CD1c-positive myeloid dendritic cell (primary cell): ENCODE measurements around the gene GPR107.
"Not testable (repeated sequence)": the region's sequence is repeated elsewhere in the genome, so short reads cannot be mapped to it uniquely, and the experiment has no call there.

ENCODE experiments used
- DNase-seq: peaks from one replicate; pipeline ENCODE4 v3.0.0-alpha.2; 2016; ENCODE audit errors: extremely low spot score

GPR107 gene

GRCh38 chr9:130053504-130054324, at the start of gene GPR107:
TSS of gene GPR107 (plus strand) at chr9:130053906. CDS start at chr9:130053933, 27 bp downstream.
- DNase-seq: peak; percentile 93

- DNase-seq: no peak
Measured at GRCh38 chr9:130003943-130004552, 49.7 kb upstream of the GPR107 start.

GRCh38 chr9:130006952-130007351, 46.8 kb upstream of the GPR107 start:
- not testable (repeated sequence) for DNase-seq

- DNase-seq: no peak
Measured at GRCh38 chr9:130008538-130008937, 45.2 kb upstream of the GPR107 start.

GRCh38 chr9:130009546-130009945, 44.2 kb upstream of the GPR107 start:
- not testable (repeated sequence) for DNase-seq

GRCh38 chr9:130010151-130010988, 43.3 kb upstream of the GPR107 start:
- no peak for DNase-seq

- DNase-seq: no peak
Measured at GRCh38 chr9:130013326-130013725, 40.4 kb upstream of the GPR107 start.

GRCh38 chr9:130015353-130016019, 38.2 kb upstream of the GPR107 start:
- DNase-seq: no peak

GRCh38 chr9:130017076-130017475, 36.6 kb upstream of the GPR107 start:
- DNase-seq: no peak

GRCh38 chr9:130017510-130017909, 36.2 kb upstream of the GPR107 start:
- not testable (repeated sequence) for DNase-seq

GRCh38 chr9:130018265-130018664, 35.4 kb upstream of the GPR107 start:
- DNase-seq: no peak

GRCh38 chr9:130020618-130021017, 33.1 kb upstream of the GPR107 start:
- DNase-seq: no peak

- DNase-seq: no peak
Measured at GRCh38 chr9:130021123-130021522, 32.6 kb upstream of the GPR107 start.

- not testable (repeated sequence) for DNase-seq
Measured at GRCh38 chr9:130021842-130022241, 31.9 kb upstream of the GPR107 start.

GRCh38 chr9:130022566-130023143, 31.1 kb upstream of the GPR107 start:
- DNase-seq: no peak

GRCh38 chr9:130023144-130023787, 30.4 kb upstream of the GPR107 start:
- DNase-seq: no peak

GRCh38 chr9:130023994-130024596, 29.6 kb upstream of the GPR107 start:
- no peak for DNase-seq

- DNase-seq: no peak
Measured at GRCh38 chr9:130024597-130024994, 29.1 kb upstream of the GPR107 start.

GRCh38 chr9:130026583-130027340, 26.9 kb upstream of the GPR107 start:
- peak; percentile 78 for DNase-seq
